H1 (cell line): ENCODE data around the gene YPEL5. TPM values are rescaled to one million over a fixed set of nuclear protein-coding genes. Genes with fewer than 3 reads are reported as not detected.

Experiments
- CHD1 ChIP-seq: IDR thresholded peaks from 2 replicates; pipeline ENCODE4 v1.6.1; 2012; ENCODE audit warnings: low read depth, low read length, improper control_type of control experiment
- EP300 ChIP-seq, 2 experiments: IDR thresholded peaks; 1 replicate in 1 of 2; 2 replicates in 1 of 2; pipeline ENCODE4 v1.6.1; 2011 to 2012; ENCODE audit warnings: low read depth in 2 of 2, low read length in 2 of 2, mild to moderate bottlenecking in 2 of 2, borderline replicate concordance in 1 of 2, inconsistent platforms in 1 of 2, moderate library complexity in 1 of 2
- MAFK ChIP-seq: IDR thresholded peaks from 2 replicates; pipeline ENCODE4 v1.6.1; 2012; ENCODE audit warnings: low read depth, mild to moderate bottlenecking, improper control_type of control experiment, low read length
- USF2 ChIP-seq: IDR thresholded peaks from 2 replicates; pipeline ENCODE4 v1.6.1; 2011; ENCODE audit warnings: low read length, improper control_type of control experiment
- polyA plus RNA-seq, 7 experiments: library from polyadenylated mRNA; depleted of rRNA in 3 of 7; stranded (reverse) in 5 of 7; unstranded in 2 of 7; fragments of >200 nt in 5 of 7; fragments of 200-250 nt in 2 of 7; gene quantifications; 1 replicate in 5 of 7; 2 replicates in 1 of 7; 4 replicates in 1 of 7; pipeline versions ENCODE4 v1.2.1 to v1.2.3, GENCODE V29; 2011 to 2013; ENCODE audit warnings: missing spikeins in 2 of 7, mixed read lengths in 2 of 7
- total RNA-seq: library from RNA; stranded (reverse); fragmentation: NEBNext Ultra II Directional; extraction: Animal tissue kit (Norgen Biotek cat#: 25700); gene quantifications from 2 replicates; pipeline ENCODE4 v1.2.1, GENCODE V29; 2021

The YPEL5 gene
- total and polyA plus RNA-seq, 2 of the 8 experiments (the other 6 are each of a cell fraction or from before 2014, with no cell fraction given): 18.5 to 28.0 TPM

GRCh38 chr2:30184035-30184434, 37.2 kb downstream of the YPEL5 start (continued):
- TF ChIP-seq EP300 (IDR thresholded peaks at IDR 0.05; ENCODE audit: borderline replicate concordance in 1 of 2, low read depth in 2 of 2, low read length in 2 of 2): no peak
- TF ChIP-seq USF2: no peak
- no peak for TF ChIP-seq MAFK
- TF ChIP-seq CHD1: no peak
